K562 (cell line): Measurements from ENCODE around the gene ARHGAP9. TPM values are rescaled to one million over a fixed set of nuclear protein-coding genes. Genes with fewer than 3 reads are reported as not detected.

Experiments
- ATAC-seq: fragments of 200-7000 bp; cut with Tn5 transposase; 3 replicates; pipeline ENCODE4 v1.9.1; 2020; ENCODE audit warnings: moderate library complexity
- BruUV-seq: library from RNA; stranded (reverse); fragments of 400-500 nt; replicated peaks from 2 replicates; lab custom pipeline; 2021; lab: Mats Ljungman, UMichigan
- CTCF ChIA-PET: fragments of 300-600 bp; formaldehyde crosslinking; extraction: SDS; loops from one replicate; lab custom pipeline; 2021; ENCODE audit warnings: low intra/inter-chr PET ratio; lab: Yijun Ruan, JAX
- POLR2A ChIA-PET: fragments of 300-600, 350-650 bp; sonication (Branson Sonifier 250); formaldehyde crosslinking; extraction: SDS; loops from one replicate; lab custom pipeline; 2021; ENCODE audit warnings: antibody characterized with exemption, inconsistent platforms; lab: Yijun Ruan, JAX
- DNase-seq, 4 experiments: peaks; one replicate each; pipeline versions ENCODE4 v3.0.0 to v3.0.0-alpha.2; 2011 to 2018; ENCODE audit warnings: low spot score in 3 of 4, mixed read lengths in 3 of 4; ENCODE audit errors: extremely low read depth in 1 of 4
- FAIRE-seq: peaks from 2 replicates; lab custom pipeline; 2011; peaks lifted over from hg19 to GRCh38; lab: Jason Lieb, UNC
- H2AFZ ChIP-seq: 2 replicates; pipeline ENCODE4 v1.6.0; 2011; ENCODE audit warnings: low read depth, low read length, control low read depth, inconsistent platforms
- H3K27ac ChIP-seq: fragments of 200-600 bp; 3 replicates; pipeline ENCODE4 v1.8.0; 2011; ENCODE audit warnings: low read depth, mild to moderate bottlenecking, control low read depth, inconsistent platforms, low read length, moderate library complexity, mixed read lengths; ENCODE audit errors: extremely low read depth
- H3K27me3 ChIP-seq, 2 experiments: fragments of 300-600 bp in 1 of 2; 2 replicates in 1 of 2; 3 replicates in 1 of 2; pipeline versions ENCODE4 v1.6.0 to v1.8.0; 2011; ENCODE audit warnings: inconsistent platforms in 2 of 2, low read length in 2 of 2, mild to moderate bottlenecking in 1 of 2, mixed read lengths in 1 of 2, moderate library complexity in 1 of 2; ENCODE audit not compliant: control insufficient read depth in 2 of 2, insufficient read depth in 2 of 2
- H3K36me3 ChIP-seq: fragments of 300-600 bp; 3 replicates; pipeline ENCODE4 v1.8.0; 2011; ENCODE audit warnings: mild to moderate bottlenecking, low read length, inconsistent platforms; ENCODE audit not compliant: control insufficient read depth, insufficient read depth
- H3K4me1 ChIP-seq, 2 experiments: fragments of 200-600 bp in 1 of 2; replicated peaks in 1 of 2; 2 replicates in 1 of 2; 3 replicates in 1 of 2; pipeline versions ENCODE4 v1.5.1 to v1.8.0; 2011; ENCODE audit warnings: inconsistent platforms in 2 of 2, low read length in 2 of 2, mild to moderate bottlenecking in 1 of 2, mixed read lengths in 1 of 2, moderate library complexity in 1 of 2; ENCODE audit not compliant: control insufficient read depth in 2 of 2, insufficient read depth in 2 of 2
- H3K4me2 ChIP-seq: 2 replicates; pipeline ENCODE4 v1.6.1; 2011; ENCODE audit warnings: low read length, control low read depth, inconsistent platforms, mixed read lengths; ENCODE audit not compliant: insufficient read depth
- H3K4me3 ChIP-seq: fragments of 200-600 bp; sonication (generic), shearing (Covaris generic); 2 replicates; pipeline ENCODE4 v1.5.1; 2016; ENCODE audit warnings: control low read depth, inconsistent platforms
- H3K79me2 ChIP-seq: fragments of 200-600 bp; 3 replicates; pipeline ENCODE4 v1.8.0; 2011; ENCODE audit warnings: low read length, inconsistent platforms; ENCODE audit not compliant: control insufficient read depth, insufficient read depth
- H3K9ac ChIP-seq, 2 experiments: 2 replicates each; pipeline versions ENCODE4 v1.6.0 to v1.6.1; 2011; ENCODE audit warnings: low read depth in 2 of 2, low read length in 2 of 2, control low read depth in 1 of 2, inconsistent platforms in 1 of 2, mild to moderate bottlenecking in 1 of 2, mixed read lengths in 1 of 2; ENCODE audit not compliant: insufficient read depth in 1 of 2
- H3K9me1 ChIP-seq: one replicate; pipeline ENCODE4 v1.6.0; 2011; ENCODE audit warnings: inconsistent platforms, mild to moderate bottlenecking, low read length, moderate library complexity; ENCODE audit not compliant: control insufficient read depth, insufficient read depth
- H3K9me3 ChIP-seq: replicated peaks from 2 replicates; pipeline ENCODE4 v1.5.1; 2011; ENCODE audit warnings: low read depth, low read length, inconsistent platforms; ENCODE audit not compliant: control insufficient read depth, insufficient read depth
- H4K20me1 ChIP-seq: replicated peaks from 2 replicates; pipeline ENCODE4 v1.6.1; 2011; ENCODE audit warnings: low read length, inconsistent platforms, mixed read lengths; ENCODE audit not compliant: control insufficient read depth, insufficient read depth
- ETV1 ChIP-seq: fragments of 450-650 bp; conservative IDR thresholded peaks from 2 replicates; pipeline ENCODE4 v1.6.1; 2016; ENCODE audit warnings: missing genetic modification characterization, control low read depth, low read depth, missing compliant biosample characterization
- HINFP ChIP-seq: fragments of 450-650 bp; conservative IDR thresholded peaks from 2 replicates; pipeline ENCODE4 v1.6.1; 2016; ENCODE audit warnings: missing genetic modification characterization, low read depth, mild to moderate bottlenecking, control low read depth, missing compliant biosample characterization
- HNRNPL ChIP-seq: fragments of 200-400 bp; formaldehyde crosslinking; IDR thresholded peaks from 2 replicates; pipeline ENCODE4 v1.6.1; 2017; ENCODE audit warnings: low read depth, mild to moderate bottlenecking, low read length
- MEIS2 ChIP-seq: fragments of 450-650 bp; IDR thresholded peaks from 2 replicates; pipeline ENCODE4 v1.6.1; 2014; ENCODE audit warnings: mild to moderate bottlenecking; ENCODE audit not compliant: partially characterized antibody
- NR2F6 ChIP-seq: fragments of 450-650 bp; formaldehyde crosslinking; IDR thresholded peaks from 2 replicates; pipeline ENCODE4 v1.4.0; 2020; ENCODE audit warnings: mild to moderate bottlenecking
- RCOR1 ChIP-seq, 2 experiments: IDR thresholded peaks; 2 replicates each; pipeline ENCODE4 v1.6.1; 2012; ENCODE audit warnings: low read depth in 2 of 2, low read length in 2 of 2, borderline replicate concordance in 1 of 2, improper control_type of control experiment in 1 of 2
- SAFB2 ChIP-seq: fragments of 200-400 bp; formaldehyde crosslinking; IDR thresholded peaks from 2 replicates; pipeline ENCODE4 v1.6.1; 2018; ENCODE audit warnings: borderline replicate concordance, low read length, low read depth, moderate library complexity; ENCODE audit not compliant: severe bottlenecking
- TAF1 ChIP-seq: IDR thresholded peaks from 2 replicates; pipeline ENCODE4 v1.6.1; 2011; ENCODE audit warnings: mild to moderate bottlenecking, low read length, moderate library complexity; ENCODE audit not compliant: insufficient read depth, control insufficient read depth, severe bottlenecking; ENCODE audit errors: extremely low read depth
- ZBTB34 ChIP-seq: fragments of 250-450 bp; sonication (Bioruptor Pico); IDR thresholded peaks from 2 replicates; pipeline ENCODE4 v1.8.0; 2021; ENCODE audit warnings: mild to moderate bottlenecking, moderate library complexity
- ZHX1 ChIP-seq: fragments of 150-350 bp; conservative IDR thresholded peaks from 2 replicates; pipeline ENCODE4 v1.6.1; 2014; ENCODE audit warnings: low read length
- WGBS: fragments of 100-300 bp; shearing (Covaris generic); methylation state at CpG from one replicate; pipeline ENCODE4 v1.1.6; 2016; ENCODE audit warnings: low coverage, mixed read lengths; ENCODE audit not compliant: insufficient coverage; ENCODE audit errors: missing lambda C conversion rate; 5-methylcytosine and 5-hydroxymethylcytosine counted together
- in situ Hi-C: fragments of 300-500 bp; cut with MboI; formaldehyde crosslinking; loops from 4 replicates; pipeline ENCODE4 v1.15.0; 2018; ENCODE audit warnings: inconsistent platforms, mixed read lengths
- intact Hi-C: fragments of 100-400 bp; cut with micrococcal nuclease; formaldehyde crosslinking; loops from 2 replicates; pipeline ENCODE4 v1.14.2; 2022
- polyA plus RNA-seq, 8 experiments: library from polyadenylated mRNA; depleted of rRNA in 4 of 8; stranded (reverse) in 5 of 8; unstranded in 3 of 8; fragments of >200 nt; fragmentation: Nextera tagmentation in 2 of 8; fragmentation: Illumina TruSeq in 1 of 8; extraction: Ambion mirVana in 2 of 8; extraction: Trizol in 1 of 8; gene quantifications; 2 replicates each; pipeline versions ENCODE4 v1.2.1 to v1.2.3, GENCODE V29; 2011 to 2014; ENCODE audit warnings: inconsistent platforms in 1 of 8, missing spikeins in 1 of 8
- total RNA-seq, 7 experiments: library from RNA; depleted of rRNA in 6 of 7; stranded (reverse); fragments of >200 nt in 6 of 7; fragmentation: Illumina TruSeq in 2 of 7; extraction: Trizol in 2 of 7; gene quantifications; 2 replicates each; pipeline versions ENCODE4 v1.2.1 to v1.2.3, GENCODE V29; 2011 to 2021; ENCODE audit warnings: low replicate concordance in 1 of 7
- TF ChIP-seq, protein P1 (sequence below): IDR thresholded peaks from 2 replicates; pipeline ENCODE4 v1.6.1; 2011; ENCODE audit not compliant: insufficient read length; ENCODE audit errors: extremely low read depth

ARHGAP9 gene
- total and polyA plus RNA-seq, 9 of the 15 experiments (the other 6 are each of a cell fraction or from before 2014, with no cell fraction given) = 1.5 to 10.2 (median 5.1) TPM

DNA sequence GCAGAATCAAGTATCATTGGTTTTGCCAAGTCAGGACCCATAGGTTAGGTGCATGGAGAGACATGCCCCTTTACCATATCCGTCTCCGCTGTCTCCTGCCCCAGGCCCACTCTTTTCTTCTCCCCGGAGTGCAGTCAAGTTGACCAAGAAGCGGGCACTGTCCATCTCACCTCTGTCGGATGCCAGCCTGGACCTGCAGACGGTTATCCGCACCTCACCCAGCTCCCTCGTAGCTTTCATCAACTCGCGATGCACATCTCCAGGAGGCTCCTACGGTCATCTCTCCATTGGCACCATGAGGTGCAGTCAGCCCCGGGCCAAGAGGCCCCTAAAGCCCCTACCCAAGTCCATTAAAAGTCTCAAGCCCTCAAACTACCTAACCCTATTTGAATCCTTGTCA, 15.1 kb downstream of the ARHGAP9 start:
- no peaks in the 10 kb centered on the region for H3K36me3 ChIP-seq
- H2AFZ ChIP-seq = no peak overlapping the region
- H4K20me1 ChIP-seq = no peaks in the 10 kb centered on the region
- H3K9ac ChIP-seq = no peak overlapping the region
- in situ Hi-C loops (no loop called here), intact Hi-C loops (no loop called here)
- TF ChIP-seq ZHX1 = no peak
- no peak for TF ChIP-seq MEIS2
- no peak for TF ChIP-seq ZBTB34 (CRISPR knock-in tag)
- TF ChIP-seq RCOR1 (IDR thresholded peaks at IDR 0.05; ENCODE audit: borderline replicate concordance in 1 of 2, low read depth in 2 of 2, low read length in 2 of 2) = no peak
- TF ChIP-seq SAFB2 = no peak
- TF ChIP-seq HINFP (tag) = no peak
- no peak for TF ChIP-seq HNRNPL
- no peak for TF ChIP-seq NR2F6 (CRISPR knock-in tag)
- TF ChIP-seq ETV1 (tag) = no peak
- TF ChIP-seq, protein P1, sequence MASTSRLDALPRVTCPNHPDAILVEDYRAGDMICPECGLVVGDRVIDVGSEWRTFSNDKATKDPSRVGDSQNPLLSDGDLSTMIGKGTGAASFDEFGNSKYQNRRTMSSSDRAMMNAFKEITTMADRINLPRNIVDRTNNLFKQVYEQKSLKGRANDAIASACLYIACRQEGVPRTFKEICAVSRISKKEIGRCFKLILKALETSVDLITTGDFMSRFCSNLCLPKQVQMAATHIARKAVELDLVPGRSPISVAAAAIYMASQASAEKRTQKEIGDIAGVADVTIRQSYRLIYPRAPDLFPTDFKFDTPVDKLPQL = no peak
- no peak for TF ChIP-seq TAF1
- no peak overlapping the region for H3K4me3 ChIP-seq
- H3K4me2 ChIP-seq = no peak overlapping the region
- ChIA-PET POLR2A (interaction anchor here (0.9 kb wide), 1 partner anchor 187 kb away, joined by 3 read pairs; no protein-coding TSS in a partner anchor), CTCF (no interaction called here)
- H3K27ac ChIP-seq = no peak overlapping the region
- DNase-seq (no peak), ATAC-seq (no peak), FAIRE-seq (no peak)
- H3K9me1 ChIP-seq = no peaks in the 10 kb centered on the region
- H3K79me2 ChIP-seq = no peaks in the 10 kb centered on the region
- H3K4me1 ChIP-seq = peaks cover 21 to 30% of the 10 kb centered on the region in 2 experiments
- no peaks in the 10 kb centered on the region for H3K9me3 ChIP-seq
- peaks cover 15 to 34% of the 10 kb centered on the region in 2 experiments; a peak in 3 of 5 replicates for H3K27me3 ChIP-seq
- WGBS = 53% methylated on average over 11 of the region's 12 CpGs
- no TSS peak for BruUV-seq
